Measurements from ENCODE around the gene TNS3.

DNA sequence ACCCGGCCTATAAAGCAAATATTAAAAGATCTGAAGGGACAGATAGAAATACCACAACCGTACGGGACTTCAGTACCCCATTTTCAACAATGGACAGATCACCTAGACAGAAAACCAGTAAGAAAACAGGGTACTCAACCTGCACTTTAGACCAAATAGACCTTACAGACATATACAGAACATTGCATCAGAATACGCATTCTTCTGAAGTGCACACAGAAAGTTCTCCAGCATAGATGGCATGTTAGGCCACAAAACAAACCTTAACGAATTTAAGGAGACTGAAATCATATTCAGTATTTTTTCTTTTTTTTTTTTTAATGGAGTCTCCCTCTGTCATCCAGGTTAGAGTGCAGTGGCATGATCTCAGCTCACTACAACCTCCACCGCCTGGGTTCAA lies 151.5 kb downstream of the TNS3 start:
- TF ChIP-seq POLR2A (IDR thresholded peaks at IDR 0.05; ENCODE audit: low read depth, low read length) (no peak), EZH2 (IDR thresholded peaks at IDR 0.05; ENCODE audit: borderline replicate concordance, low read depth, low read length, severe bottlenecking) (no peak)

Measured in endothelial cell of umbilical vein (primary cell).